Measurements from ENCODE around the gene ASB15. TPM values are rescaled to one million over a fixed set of nuclear protein-coding genes. Genes with fewer than 3 reads are reported as not detected.
A peak's percentile ranks its signal among the peaks of the same experiment; 100 is the strongest.

ASB15 gene
- total and polyA plus RNA-seq, 2 of the 8 experiments (the other 6 are each of a cell fraction or from before 2014, with no cell fraction given) = not detected

DNA sequence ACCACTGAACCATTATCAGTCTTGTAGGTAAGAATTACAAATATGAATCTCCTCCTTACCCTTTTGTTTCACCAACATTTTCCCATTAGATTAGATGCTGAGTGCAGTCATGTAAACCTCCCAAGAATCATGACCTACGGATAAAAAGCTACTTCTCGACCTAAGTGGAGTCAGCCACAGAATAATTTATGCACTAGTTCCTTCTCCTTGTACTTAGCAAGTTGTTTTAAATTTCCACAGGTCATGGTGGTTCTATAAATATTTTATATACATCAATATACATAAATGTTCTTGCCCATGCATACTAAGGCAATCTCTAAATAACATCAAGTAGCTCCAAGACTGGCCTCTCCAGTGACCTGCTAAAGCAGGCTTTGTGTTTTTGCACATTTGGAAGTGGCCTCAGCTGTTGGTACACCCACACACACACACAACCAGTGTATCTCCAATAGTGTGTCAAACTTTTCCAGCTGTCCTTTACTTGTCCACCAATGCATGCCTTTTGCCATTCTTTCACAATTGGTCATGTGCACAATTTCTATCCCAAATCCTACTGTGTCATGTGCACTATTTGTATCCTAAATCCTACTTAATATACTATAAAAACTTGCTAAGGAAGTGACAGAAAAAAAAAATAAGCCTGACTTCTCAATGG is 75.6 kb downstream of the ASB15 start:
- Histone ChIP-seq H3K79me1 (ENCODE audit: low read depth, low read length) (no peaks in the 10 kb centered on the region), H2AFZ (ENCODE audit: low read length) (no peak overlapping the region), H3K27me3 (replicated peaks in 1 of 4; ENCODE audit: control insufficient read depth in 3 of 4, extremely low read depth in 1 of 4, insufficient read depth in 3 of 4, low read length in 3 of 4) (peaks cover 0 to 1% (median 0%) of the 10 kb centered on the region in 4 experiments; a peak in 1 of 7 replicates), H4K8ac (ENCODE audit: extremely low read depth, insufficient read depth, low read length) (no peak overlapping the region), H3K9me3 (ENCODE audit: insufficient read depth in 2 of 2, low read depth in 1 of 2, low read length in 1 of 2) (no peaks in the 10 kb centered on the region), H3K14ac (ENCODE audit: insufficient read length) (no peak overlapping the region), H3K4me1 (replicated peaks in 1 of 4; ENCODE audit: control insufficient read depth in 3 of 4, insufficient read depth in 4 of 4, low read length in 3 of 4) (no peaks in the 10 kb centered on the region), H2BK15ac (ENCODE audit: low read length) (no peak overlapping the region), H2AK5ac (ENCODE audit: low read depth, low read length) (no peak overlapping the region), H3K4ac (replicated peaks; ENCODE audit: insufficient read length, low read depth, low read length) (no peak overlapping the region), H3K56ac (replicated peaks; ENCODE audit: insufficient read length, low read depth, low read length) (no peak overlapping the region), H3K23me2 (ENCODE audit: low read depth, low read length) (no peaks in the 10 kb centered on the region), H3K27ac (ENCODE audit: low read depth, low read length) (no peak overlapping the region), H2BK5ac (ENCODE audit: low read depth, low read length) (no peak overlapping the region), H3K4me2 (ENCODE audit: insufficient read depth in 1 of 2, low read depth in 2 of 2, low read length in 2 of 2) (no peak overlapping the region), H3K9ac (replicated peaks in 1 of 4; ENCODE audit: extremely low read depth in 1 of 4, low read depth in 3 of 4, low read length in 3 of 4) (no peak overlapping the region), H3K79me2 (ENCODE audit: control insufficient read depth in 1 of 2, insufficient read depth in 2 of 2, low read length in 2 of 2) (no peaks in the 10 kb centered on the region), H3K23ac (ENCODE audit: insufficient read length) (no peak overlapping the region), H3K18ac (ENCODE audit: extremely low read depth, low read length) (no peak overlapping the region), H4K20me1 (replicated peaks in 1 of 2; ENCODE audit: control insufficient read depth in 1 of 2, insufficient read depth in 2 of 2, low read length in 2 of 2) (no peaks in the 10 kb centered on the region), H3K4me3 (ENCODE audit: extremely low read depth in 1 of 4, insufficient read depth in 2 of 4, low read depth in 3 of 4, low read length in 4 of 4) (no peak overlapping the region), H2BK12ac (ENCODE audit: low read depth, low read length) (no peak overlapping the region), H4K91ac (replicated peaks; ENCODE audit: insufficient read length, low read length) (no peak overlapping the region), H2BK120ac (replicated peaks; ENCODE audit: low read depth, low read length) (no peak overlapping the region), H4K5ac (ENCODE audit: insufficient read length, low read depth, low read length) (no peak overlapping the region), H3K36me3 (ENCODE audit: control insufficient read depth in 2 of 4, insufficient read depth in 4 of 4, low read length in 3 of 4) (peaks cover 0 to 7% (median 2%) of the 10 kb centered on the region in 4 experiments; a peak in 3 of 8 replicates), H2BK20ac (ENCODE audit: low read length) (no peak overlapping the region)
- ChIA-PET CTCF (ENCODE audit: partially characterized antibody) (interaction anchor here (0.9 to 1.1 kb wide), 4 partner anchors 14 to 96 kb away, joined by 3 to 4 read pairs (median 3); no protein-coding TSS in a partner anchor), POLR2A (ENCODE audit: partially characterized antibody) (interaction anchor here (2.2 kb wide), 1 partner anchor 72 kb away, joined by 5 read pairs; the partner anchor contains the start of gene WASL)
- TF ChIP-seq POLR2AphosphoS5 (IDR thresholded peaks at IDR 0.05; ENCODE audit: low read depth, low read length) (0 out of 2 replicates have a peak, but pooled peaks have one; percentile 37), SUZ12 (IDR thresholded peaks at IDR 0.05; ENCODE audit: low read length) (no peak), EZH2 (IDR thresholded peaks at IDR 0.05; ENCODE audit: low read depth, low read length, severe bottlenecking) (no peak)
- FAIRE-seq = no peak
- no peak for DNase-seq (ENCODE audit: low read depth in 1 of 2, low spot score in 2 of 2)
- 87% methylated on average over 2 of the region's 2 CpGs; no CpG with 5 or more reads in 1 of the 2 experiments for WGBS, 2 experiments (ENCODE audit: extremely low coverage in 1 of 2, insufficient coverage in 1 of 2, insufficient read length in 1 of 2, insufficient replicate concordance in 2 of 2, low coverage in 1 of 2, low lambda C conversion rate in 2 of 2, missing lambda C conversion rate in 1 of 2)
